Stimulated activated CD4-positive, alpha-beta T cell treated with anti-CD3 and anti-CD28 coated beads, TNF-alpha, amount 100 ng/mL, for 1 hour (primary cell): ENCODE measurements around the gene DSCAML1.
"Not testable (repeated sequence)": the region's sequence is repeated elsewhere in the genome, so short reads cannot be mapped to it uniquely, and the experiment has no call there.

Experiments used
- DNase-seq, 3 donors: peaks; one replicate each; pipeline ENCODE4 v3.0.0-alpha.2; 2020; ENCODE audit warnings: low read depth in 3 of 3, low spot score in 1 of 3

DSCAML1 gene

GRCh38 chr11:117765068-117765467, 31.9 kb downstream of the DSCAML1 start:
- DNase-seq: no peak

- not testable (repeated sequence) for DNase-seq
Measured at GRCh38 chr11:117763465-117763864, 33.6 kb downstream of the DSCAML1 start.

DNA sequence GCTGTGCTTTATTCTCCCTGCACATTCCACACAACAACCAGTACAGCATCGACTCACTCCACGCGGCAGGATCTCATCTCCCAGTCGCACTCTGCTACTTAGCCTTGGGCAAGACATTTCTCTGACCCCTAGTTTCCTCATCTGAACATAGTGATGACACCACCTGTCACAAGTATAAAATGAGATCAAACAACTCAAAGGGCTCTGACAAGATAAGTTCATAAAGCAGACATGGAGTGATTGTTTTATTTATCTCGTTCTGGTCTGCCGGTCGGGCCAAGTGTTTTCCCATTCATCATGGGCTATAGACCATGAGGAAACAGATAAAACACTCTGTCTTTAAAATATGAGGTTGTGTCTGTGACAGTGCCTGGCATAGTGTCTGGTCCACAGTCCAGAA, 35.0 kb downstream of the DSCAML1 start:
- DNase-seq: no peak

DNA sequence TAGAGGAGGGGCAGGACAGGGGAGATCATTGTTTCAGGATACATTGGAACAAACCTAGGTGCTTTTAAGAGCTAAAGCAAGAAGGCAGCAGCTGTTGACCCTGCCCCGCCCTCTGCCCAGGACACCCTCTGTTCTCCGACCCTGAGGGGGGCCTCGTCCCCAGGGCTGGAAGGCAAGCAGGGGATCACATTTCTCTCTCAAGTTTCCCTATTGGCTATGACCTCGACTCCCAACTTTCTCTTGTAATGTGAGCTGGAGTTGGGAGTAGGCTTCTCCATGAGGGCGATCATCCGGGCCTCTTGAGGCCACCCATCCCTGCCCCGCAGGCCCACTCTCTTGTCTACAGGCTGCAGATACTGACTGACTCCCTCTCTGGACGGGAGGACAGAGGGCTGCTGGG, 37.7 kb downstream of the DSCAML1 start:
- no peak for DNase-seq

GRCh38 chr11:117754030-117754429, 43.0 kb downstream of the DSCAML1 start:
- no peak for DNase-seq

DNA sequence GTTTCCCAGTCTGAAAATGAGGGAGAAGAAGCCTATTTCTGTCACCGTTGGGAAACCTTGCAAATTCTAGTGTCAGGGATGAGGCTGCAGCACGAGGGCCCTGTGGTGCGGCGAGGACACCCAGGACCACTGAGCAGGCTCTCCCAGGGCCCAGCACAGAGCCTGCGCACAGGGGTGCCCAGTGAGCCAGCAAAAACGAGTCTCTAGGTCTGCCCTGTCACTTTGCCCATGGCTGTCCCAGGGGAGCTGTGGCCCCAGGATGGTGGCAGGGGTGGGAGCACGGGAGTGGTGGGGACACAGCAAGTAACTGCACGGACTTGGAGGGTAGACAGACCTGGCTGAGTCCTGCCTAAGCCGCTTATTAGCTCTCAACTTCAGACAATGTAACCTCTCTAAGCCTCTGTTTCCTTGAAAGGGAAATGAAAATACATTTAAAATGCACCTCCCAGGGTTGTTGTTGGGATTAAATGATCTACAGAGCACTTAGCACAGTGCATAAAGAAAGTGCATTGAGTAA, 44.2 kb downstream of the DSCAML1 start:
- DNase-seq: no peak

DNA sequence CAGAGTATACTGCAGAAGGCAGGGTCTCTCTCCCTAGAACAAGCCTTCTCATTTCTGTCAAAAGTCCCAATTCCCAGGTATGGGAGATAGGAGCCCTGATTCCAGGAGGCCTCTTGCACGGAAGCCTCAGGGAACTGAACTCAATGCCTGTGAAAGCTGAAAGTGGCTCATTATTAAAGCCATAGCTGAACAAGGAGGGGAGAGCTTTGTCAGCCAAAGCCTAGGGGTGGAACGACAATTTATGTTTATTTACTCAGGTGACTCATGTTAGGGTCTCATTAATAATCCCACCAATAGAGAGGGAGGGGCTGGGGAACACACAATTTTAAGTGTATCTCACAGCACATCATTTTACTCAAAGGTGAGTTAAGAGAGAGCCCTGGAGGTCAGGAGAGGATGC, 44.9 kb downstream of the DSCAML1 start:
- DNase-seq: no peak

DNA sequence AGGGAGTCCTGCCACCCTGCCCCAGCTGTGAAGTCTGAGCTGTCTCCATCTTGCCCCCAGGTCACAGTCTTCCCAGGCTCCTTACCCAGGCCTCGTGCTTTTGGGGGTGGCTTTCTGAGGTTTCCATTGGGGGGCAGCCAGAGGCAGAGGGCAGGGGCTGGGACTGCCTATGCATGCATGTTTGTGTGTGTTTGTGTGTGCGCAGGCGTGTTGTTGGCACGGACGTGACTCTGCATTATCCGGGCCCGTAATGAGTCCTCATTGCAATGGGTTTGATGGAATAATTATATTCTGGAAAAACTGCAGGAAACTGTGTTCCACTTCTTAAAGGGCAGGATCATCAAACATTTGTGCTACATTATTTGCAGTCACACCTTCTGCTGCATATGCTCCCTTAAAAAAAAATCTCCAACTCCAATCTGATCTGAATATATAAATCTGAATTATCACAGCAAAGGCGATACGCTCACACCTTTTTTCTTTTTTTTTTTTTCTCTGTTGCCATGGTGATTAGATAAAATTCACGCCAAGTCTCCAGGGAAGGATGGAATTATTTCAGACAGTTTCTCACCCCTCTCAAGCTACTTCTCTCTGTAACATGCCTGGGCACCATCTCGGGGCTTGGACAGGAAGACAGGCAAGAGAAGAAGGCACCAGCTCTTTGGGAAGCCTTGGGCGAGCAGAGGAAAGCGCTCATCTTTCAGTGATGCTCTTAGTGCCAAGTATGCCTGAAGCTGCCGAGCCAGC, 45.9 kb downstream of the DSCAML1 start:
- DNase-seq: no peak

GRCh38 chr11:117750357-117750756, 46.7 kb downstream of the DSCAML1 start:
- DNase-seq: no peak

- DNase-seq: no peak
Measured at GRCh38 chr11:117749541-117749910, 47.5 kb downstream of the DSCAML1 start.

- no peak for DNase-seq
Measured at GRCh38 chr11:117748771-117749540, 48.1 kb downstream of the DSCAML1 start.

DNA sequence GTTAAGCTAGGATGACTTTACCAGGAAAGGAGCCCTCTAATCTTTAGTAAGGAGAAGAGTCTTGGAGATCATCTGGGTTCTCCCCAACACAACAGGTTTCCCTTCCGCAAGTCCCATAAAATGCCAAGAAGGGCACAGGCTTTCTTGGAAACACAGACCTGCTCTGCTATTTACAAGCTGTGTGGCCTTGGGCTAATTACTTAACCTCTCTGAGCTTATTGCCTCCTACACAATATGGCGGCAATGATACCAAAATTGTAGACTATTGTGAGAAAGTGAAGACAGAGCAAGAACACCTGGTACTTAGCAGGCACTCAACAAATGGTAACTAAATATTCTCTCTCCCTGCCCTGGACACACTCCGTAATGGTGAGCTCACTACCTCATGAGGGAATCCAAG, 49.1 kb downstream of the DSCAML1 start:
- no peak for DNase-seq

GRCh38 chr11:117745346-117745745, 51.7 kb downstream of the DSCAML1 start:
- no peak for DNase-seq

GRCh38 chr11:117744471-117745150, 52.4 kb downstream of the DSCAML1 start:
- no peak for DNase-seq

- DNase-seq: no peak
Measured at GRCh38 chr11:117743121-117743815, 53.7 kb downstream of the DSCAML1 start.

GRCh38 chr11:117738246-117738957, 58.6 kb downstream of the DSCAML1 start:
- DNase-seq: no peak

DNA sequence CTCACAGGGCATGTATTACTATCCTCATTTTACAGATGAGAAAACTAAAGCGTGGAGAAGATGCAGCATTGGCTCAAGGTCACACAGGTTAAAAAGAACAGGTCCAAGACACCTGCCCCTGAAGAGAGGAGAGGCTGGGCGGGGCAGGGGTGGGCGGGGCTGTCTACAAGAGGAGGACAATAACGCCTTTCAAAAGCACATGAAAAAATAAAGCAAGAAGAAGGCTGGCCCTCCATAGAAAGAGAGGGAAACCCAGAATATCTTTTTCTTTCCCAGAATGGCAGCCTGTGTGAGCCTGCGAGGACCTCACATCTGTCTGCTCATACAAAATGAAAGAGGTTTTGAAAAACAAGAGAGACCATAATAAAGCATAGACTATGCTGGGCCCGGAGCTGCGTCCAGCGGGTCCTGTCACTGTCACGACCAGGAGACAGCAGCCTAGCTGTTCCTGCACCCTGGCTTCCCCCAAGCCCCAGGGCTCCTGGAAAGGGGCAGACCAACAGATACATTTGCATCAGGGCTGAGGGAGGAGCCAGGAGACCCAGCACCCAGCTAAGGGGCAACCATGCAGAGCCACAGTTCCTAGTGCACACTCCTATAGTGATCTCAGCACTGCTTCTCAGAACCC, 61.6 kb downstream of the DSCAML1 start:
- DNase-seq: no peak

GRCh38 chr11:117734601-117735024, 62.4 kb downstream of the DSCAML1 start:
- DNase-seq: no peak

DNA sequence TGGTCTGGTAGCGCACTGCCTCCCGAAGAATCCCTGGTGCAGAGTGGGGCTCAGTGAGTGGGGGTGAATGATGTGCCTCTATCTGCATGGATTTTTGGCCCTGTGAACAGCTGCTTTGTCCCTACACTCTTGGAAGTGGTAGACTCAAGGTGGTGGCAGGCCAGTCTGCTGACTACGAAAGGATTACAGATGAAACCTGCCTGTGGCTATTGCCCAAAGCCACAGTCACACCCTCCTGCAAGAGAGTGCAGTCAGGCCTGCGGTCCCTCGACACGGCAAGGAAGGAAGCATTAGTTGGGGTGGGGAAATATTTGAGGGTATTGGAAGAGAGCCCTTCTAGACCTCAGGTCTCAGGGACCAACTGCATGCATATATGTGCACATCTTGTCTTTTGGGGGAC, 63.7 kb downstream of the DSCAML1 start:
- no peak for DNase-seq

DNA sequence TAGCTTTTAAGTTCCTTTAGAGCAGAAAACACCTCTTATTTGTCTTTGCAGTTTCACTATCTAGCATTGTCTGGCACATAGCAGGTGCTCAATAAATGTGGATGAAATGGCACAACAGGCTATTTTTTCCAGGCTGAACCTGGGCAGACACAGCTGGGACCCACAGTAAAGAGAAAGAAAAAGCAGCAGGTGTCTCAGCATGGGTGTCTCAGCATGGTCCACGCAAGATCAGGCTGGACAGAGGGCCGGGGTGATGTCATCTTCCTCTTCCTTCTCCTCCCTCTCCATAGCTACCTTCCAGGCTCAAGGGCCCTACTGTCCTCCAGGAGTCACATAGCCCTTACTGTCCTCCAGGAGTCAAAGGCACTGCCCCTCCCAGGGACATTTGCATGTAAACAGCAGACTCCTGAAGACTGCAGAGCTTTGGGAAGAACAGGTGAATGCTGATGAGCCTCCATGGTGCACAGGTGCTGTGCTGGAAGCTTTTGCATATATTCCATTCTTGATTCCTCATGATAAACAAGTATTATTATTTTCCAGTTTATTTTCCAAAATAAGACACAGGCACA, 65.2 kb downstream of the DSCAML1 start:
- no peak for DNase-seq
